Epithelial cell of esophagus (primary cell): ENCODE measurements around the gene DICER1.

ENCODE experiments used
- DNase-seq: peaks from one replicate; pipeline ENCODE4 v3.0.0; 2010; ENCODE audit warnings: low read depth
- H3K4me3 ChIP-seq: 2 replicates; pipeline ENCODE4 v1.5.1; 2011; ENCODE audit warnings: mild to moderate bottlenecking, low read length, control low read depth
- TF ChIP-seq, protein P1 (sequence below): IDR thresholded peaks from 2 replicates; pipeline ENCODE4 v1.5.1; 2011; ENCODE audit warnings: low read depth, mild to moderate bottlenecking, low read length, control low read depth, inconsistent platforms; ENCODE audit not compliant: insufficient read depth; ENCODE audit errors: missing control alignments

Gene DICER1

DNA sequence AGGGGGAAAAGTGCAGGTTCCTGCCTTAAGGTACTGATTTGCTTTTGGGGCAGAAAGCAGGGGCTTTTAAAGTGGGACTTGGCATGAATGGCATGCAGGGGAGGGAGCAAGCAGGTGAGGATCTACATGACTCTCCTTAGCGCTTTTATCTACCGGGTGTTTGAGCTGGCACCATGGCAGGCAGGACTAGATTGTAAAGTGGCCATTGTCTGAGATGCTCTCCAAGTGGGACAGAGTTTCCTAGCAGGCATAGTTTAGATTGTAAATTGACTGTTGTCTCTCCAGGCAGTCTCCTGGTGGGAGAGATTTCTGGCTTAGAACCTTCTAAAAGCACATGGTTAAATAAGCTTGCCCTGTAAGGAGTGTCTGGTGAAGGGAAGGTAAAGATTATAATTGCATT, 5.3 kb upstream of the DICER1 start:
- H3K4me3 ChIP-seq: no peak overlapping the region
- no peak for DNase-seq
- TF ChIP-seq, protein P1, sequence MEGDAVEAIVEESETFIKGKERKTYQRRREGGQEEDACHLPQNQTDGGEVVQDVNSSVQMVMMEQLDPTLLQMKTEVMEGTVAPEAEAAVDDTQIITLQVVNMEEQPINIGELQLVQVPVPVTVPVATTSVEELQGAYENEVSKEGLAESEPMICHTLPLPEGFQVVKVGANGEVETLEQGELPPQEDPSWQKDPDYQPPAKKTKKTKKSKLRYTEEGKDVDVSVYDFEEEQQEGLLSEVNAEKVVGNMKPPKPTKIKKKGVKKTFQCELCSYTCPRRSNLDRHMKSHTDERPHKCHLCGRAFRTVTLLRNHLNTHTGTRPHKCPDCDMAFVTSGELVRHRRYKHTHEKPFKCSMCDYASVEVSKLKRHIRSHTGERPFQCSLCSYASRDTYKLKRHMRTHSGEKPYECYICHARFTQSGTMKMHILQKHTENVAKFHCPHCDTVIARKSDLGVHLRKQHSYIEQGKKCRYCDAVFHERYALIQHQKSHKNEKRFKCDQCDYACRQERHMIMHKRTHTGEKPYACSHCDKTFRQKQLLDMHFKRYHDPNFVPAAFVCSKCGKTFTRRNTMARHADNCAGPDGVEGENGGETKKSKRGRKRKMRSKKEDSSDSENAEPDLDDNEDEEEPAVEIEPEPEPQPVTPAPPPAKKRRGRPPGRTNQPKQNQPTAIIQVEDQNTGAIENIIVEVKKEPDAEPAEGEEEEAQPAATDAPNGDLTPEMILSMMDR: no peak

DNA sequence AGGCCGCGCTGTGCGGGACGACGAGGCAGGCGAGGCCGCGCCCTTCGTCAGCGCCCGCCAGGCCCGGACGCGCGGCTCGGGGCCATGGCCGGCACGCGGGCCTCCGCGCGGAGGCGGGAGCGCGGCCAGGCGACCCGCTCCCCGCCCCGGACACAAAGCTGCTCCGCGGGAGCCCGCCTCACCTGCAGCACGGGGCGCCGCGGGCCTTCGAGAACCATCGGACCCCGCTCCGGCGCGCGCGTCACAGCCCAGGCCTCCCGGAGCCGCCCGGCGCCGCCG, 342 bp downstream of the DICER1 start:
- TF ChIP-seq, protein P1: no peak
- H3K4me3 ChIP-seq: peak overlapping the region; percentile 74

DNA sequence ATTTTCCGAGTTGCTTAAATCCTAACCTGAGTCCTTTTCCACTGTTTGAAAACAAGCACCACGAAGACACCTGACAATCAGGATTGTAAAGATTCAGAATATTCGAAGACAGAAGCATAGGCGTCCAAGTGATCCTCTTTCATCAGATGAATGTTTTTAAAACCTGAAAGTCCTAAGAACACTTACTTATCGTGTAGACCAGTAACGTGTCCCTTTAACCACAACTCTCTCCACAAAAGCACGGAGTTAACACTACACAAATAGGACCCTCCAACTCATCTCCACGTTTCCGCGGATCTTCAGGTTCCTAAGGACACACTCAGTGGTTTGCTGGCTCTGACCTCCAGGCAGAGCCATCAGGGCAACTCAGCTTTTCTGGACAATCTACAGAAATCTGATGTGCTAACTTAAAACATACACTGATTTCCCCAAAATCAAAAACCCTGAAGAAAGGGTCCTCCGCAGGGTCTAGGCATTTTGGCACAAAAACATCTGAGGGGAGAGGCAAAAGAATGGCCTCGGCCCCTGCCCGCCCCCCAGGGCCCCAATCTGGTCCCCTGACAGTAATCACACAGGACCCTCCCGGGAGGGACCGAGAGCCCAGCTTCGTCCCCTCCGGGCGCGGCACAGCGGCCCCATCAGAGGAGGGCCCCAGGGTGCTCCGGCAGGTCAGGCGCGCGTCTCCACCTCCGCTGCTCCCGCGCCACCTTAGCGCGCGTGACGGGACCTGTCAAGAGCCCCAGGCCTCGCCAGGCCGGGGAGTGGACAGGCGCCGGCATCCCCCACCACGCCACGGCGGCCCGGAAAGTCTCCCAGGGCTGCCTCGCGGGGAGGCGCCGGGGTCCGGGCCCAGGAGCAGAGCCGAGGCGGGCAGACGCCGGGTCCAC, 925 bp downstream of the DICER1 start:
- TF ChIP-seq, protein P1: no peak
- peak; percentile 40 for DNase-seq
- peak overlapping the region; percentile 74 for H3K4me3 ChIP-seq

More for the DNA sequence above, 342 bp downstream of the DICER1 start:
- no peak for DNase-seq

DNA sequence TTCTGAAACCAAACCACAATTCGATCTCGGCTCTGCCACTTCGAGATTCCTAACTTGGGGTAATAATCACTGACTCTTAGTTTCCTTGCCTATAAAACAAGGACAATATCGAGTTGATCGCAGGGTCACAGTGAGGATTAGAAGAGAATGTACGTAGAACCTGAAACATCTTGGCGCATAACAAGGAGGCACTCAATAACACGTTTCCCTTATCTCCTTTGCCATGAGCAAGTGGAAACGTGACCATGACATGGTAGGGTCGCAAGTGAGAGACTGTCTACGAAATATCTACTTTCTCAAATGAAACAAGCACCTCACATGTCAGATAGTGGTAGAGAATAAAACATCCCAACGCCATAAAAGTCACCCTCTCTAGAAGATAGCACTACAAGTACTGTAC, 2.3 kb downstream of the DICER1 start:
- no peak for DNase-seq
- TF ChIP-seq, protein P1: no peak
- H3K4me3 ChIP-seq: peak overlapping the region; percentile 74

DNA sequence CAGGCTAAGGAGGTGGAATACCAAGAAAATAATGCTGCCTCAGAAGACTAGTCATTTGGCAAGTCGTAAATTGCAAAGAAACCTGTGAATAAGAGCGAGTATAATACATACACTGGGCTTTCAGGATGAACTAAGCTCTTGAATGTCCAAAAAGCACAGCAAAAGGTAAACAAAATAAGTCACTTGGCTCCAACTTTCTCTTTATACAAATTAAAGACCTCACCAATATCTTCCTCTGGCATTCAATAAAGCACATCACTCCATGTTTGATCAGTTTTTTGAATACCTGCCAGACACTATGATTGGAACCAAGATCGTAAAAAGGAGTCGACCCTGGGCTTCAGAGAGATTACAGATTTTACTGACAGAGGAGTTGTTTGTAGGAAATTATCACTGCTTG, 3.5 kb downstream of the DICER1 start:
- TF ChIP-seq, protein P1: no peak
- no peak overlapping the region for H3K4me3 ChIP-seq
- DNase-seq: no peak

DNA sequence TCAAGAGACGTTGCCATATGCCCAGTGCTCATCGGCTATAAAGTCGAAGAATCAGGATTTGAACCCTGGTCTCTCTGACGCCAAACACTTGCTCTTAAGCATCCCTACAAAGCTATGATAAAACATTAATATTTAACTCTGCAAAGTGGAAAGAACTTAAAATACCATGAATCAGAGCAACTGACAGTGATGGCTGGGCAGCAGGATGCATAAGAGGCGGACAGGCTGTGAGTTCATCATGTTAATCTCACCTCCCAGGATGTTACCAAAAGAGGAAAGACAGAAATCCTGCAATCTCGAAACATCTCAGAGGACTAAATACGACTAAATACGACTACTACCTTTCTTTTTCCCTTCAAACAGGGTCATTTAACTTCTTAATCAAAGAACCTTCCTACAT, 5.8 kb downstream of the DICER1 start:
- no peak for DNase-seq
- no peak overlapping the region for H3K4me3 ChIP-seq
- TF ChIP-seq, protein P1: no peak

DNA sequence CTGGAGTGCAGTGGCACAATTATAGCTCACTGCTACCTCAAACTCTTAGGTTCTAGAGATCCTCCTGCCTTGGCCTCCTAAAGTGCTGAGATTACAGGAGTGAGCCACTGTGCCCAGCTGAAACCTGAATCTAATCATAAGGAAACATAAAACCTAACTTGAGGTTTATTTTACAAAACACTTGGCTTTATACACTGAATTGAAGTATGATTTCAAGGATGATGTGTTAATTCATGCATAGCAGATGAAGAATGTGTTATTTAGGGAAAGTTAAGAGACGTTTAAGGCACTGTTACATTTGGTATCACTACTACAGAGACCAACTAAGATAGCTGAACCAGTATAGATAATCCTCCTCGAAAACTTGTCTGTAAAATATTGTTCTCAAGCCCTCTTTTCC, 6.4 kb downstream of the DICER1 start:
- no peak overlapping the region for H3K4me3 ChIP-seq
- TF ChIP-seq, protein P1: no peak
- DNase-seq: no peak
